Measurements from ENCODE around the gene EFCAB6. TPM values are rescaled to one million over a fixed set of nuclear protein-coding genes. Genes with fewer than 3 reads are reported as not detected.

The EFCAB6 gene
- total and polyA plus RNA-seq, 10 of the 15 experiments (the other 5 are each of a cell fraction or from before 2014, with no cell fraction given): 0.05 to 0.42 (median 0.19) TPM

- DNase-seq (ENCODE audit: low read depth, low spot score): no peak
- RAD21 ChIA-PET (ENCODE audit: unreplicated experiment): no interaction called here
- no peak for ATAC-seq
- in situ Hi-C loops (cut with MboI) (no loop called here), intact Hi-C loops (cut with micrococcal nuclease; ENCODE audit: unreplicated experiment) (no loop called here)
- POLR2A ChIA-PET: no interaction called here
- no peaks in the 10 kb centered on the region for H3K27me3 ChIP-seq (replicated peaks in 1 of 2; ENCODE audit: control insufficient read depth in 2 of 2, insufficient read depth in 2 of 2, low read length in 1 of 2)
- no peaks in the 10 kb centered on the region for H3K9me3 ChIP-seq (replicated peaks; ENCODE audit: control insufficient read depth, insufficient read depth, low read length)
- WGBS (ENCODE audit: insufficient coverage, insufficient replicate concordance, low lambda C conversion rate, missing lambda C conversion rate): 72% methylated on average over 3 of the region's 3 CpGs
- no peaks in the 10 kb centered on the region for H4K20me1 ChIP-seq (ENCODE audit: control insufficient read depth, insufficient read depth)
- no peaks in the 10 kb centered on the region for H3K4me1 ChIP-seq (ENCODE audit: control insufficient read depth, insufficient read depth, low read length)
- H3K9ac ChIP-seq (ENCODE audit: control insufficient read depth, insufficient read depth, low read length): no peak overlapping the region
- H2AFZ ChIP-seq (ENCODE audit: control insufficient read depth, low read depth, low read length): no peak overlapping the region
- BruUV-seq (replicated peaks): no TSS peak
- no peak overlapping the region for H3K27ac ChIP-seq (ENCODE audit: control insufficient read depth, insufficient read depth)
- no peaks in the 10 kb centered on the region for H3K79me2 ChIP-seq (ENCODE audit: control insufficient read depth, insufficient read depth, low read length)
- no peaks in the 10 kb centered on the region for H3K36me3 ChIP-seq (ENCODE audit: control insufficient read depth in 2 of 2, insufficient read depth in 2 of 2, low read length in 1 of 2)
- H3K4me2 ChIP-seq (ENCODE audit: control insufficient read depth, insufficient read depth): no peak overlapping the region
- no peak overlapping the region for H3K4me3 ChIP-seq
- CTCF ChIA-PET: no interaction called here
- no peak for FAIRE-seq
- SMC1A ChIA-PET (ENCODE audit: uncharacterized antibody, unreplicated experiment): no interaction called here
- TF ChIP-seq TCF12 (IDR thresholded peaks at IDR 0.05; ENCODE audit: low read depth, low read length) (no peak), BHLHE40 (IDR thresholded peaks at IDR 0.05; ENCODE audit: borderline replicate concordance in 1 of 2, low read depth in 2 of 2, low read length in 1 of 2) (no peak), ZNF207 (IDR thresholded peaks at IDR 0.05; ENCODE audit: borderline replicate concordance) (no peak), ZNF384 (IDR thresholded peaks at IDR 0.05; ENCODE audit: borderline replicate concordance, low read depth, low read length) (no peak), PRDM15 (CRISPR knock-in tag; IDR thresholded peaks at IDR 0.05) (no peak), REST (IDR thresholded peaks at IDR 0.05; ENCODE audit: low read depth, low read length) (no peak), CUX1 (IDR thresholded peaks at IDR 0.05; ENCODE audit: insufficient replicate concordance, low read depth, low read length) (no peak)
Observed at GRCh38 chr22:43620197-43620596, 191.9 kb downstream of the EFCAB6 start.

All from GM12878 (cell line).